T-cell (primary cell): ENCODE data around the gene CMTM7. TPM values are rescaled to one million over a fixed set of nuclear protein-coding genes. Genes with fewer than 3 reads are reported as not detected.

Experiments used
- ATAC-seq, 4 experiments: fragments of 200-7000 bp in 3 of 4; fragments of 150-1000 bp in 1 of 4; cut with Tn5 transposase; replicated peaks in 1 of 4; 1 replicate in 3 of 4; 2 replicates in 1 of 4; pipeline ENCODE4 v1.10.0; 2021; ENCODE audit warnings: moderate library complexity in 3 of 4, mild to moderate bottlenecking in 2 of 4, moderate number of reproducible peaks in 1 of 4
- CTCF ChIA-PET, 2 donors: fragments of 300-600 bp; sonication (Branson Sonifier 250); formaldehyde crosslinking; loops; one replicate each; lab custom pipeline; 2022; ENCODE audit warnings: antibody characterized with exemption in 2 of 2; lab: Charles Lee
- POLR2A ChIA-PET, 2 donors: fragments of 300-600 bp; sonication (Branson Sonifier 250); formaldehyde crosslinking; loops; one replicate each; lab custom pipeline; 2022; ENCODE audit warnings: antibody characterized with exemption in 2 of 2; lab: Charles Lee
- DNase-seq, 35 experiments: peaks; one replicate each; pipeline versions ENCODE4 v3.0.0 to v3.0.0-alpha.2; 2013 to 2023
- H3K27ac ChIP-seq: one replicate; pipeline ENCODE4 v1.5.1; 2013; ENCODE audit warnings: low read length
- H3K27me3 ChIP-seq, 2 experiments: replicated peaks in 1 of 2; 1 replicate in 1 of 2; 2 replicates in 1 of 2; pipeline versions ENCODE4 v1.6.1 to v1.7.0; 2013; ENCODE audit warnings: low read length in 1 of 2, mixed read lengths in 1 of 2; ENCODE audit not compliant: control insufficient read depth in 2 of 2, insufficient read depth in 2 of 2; ENCODE audit errors: extremely low read depth in 1 of 2
- H3K36me3 ChIP-seq, 2 donors: 1 replicate in 1 of 2; 2 replicates in 1 of 2; pipeline versions ENCODE4 v1.6.1 to v1.7.0; 2013; ENCODE audit warnings: low read length in 1 of 2; ENCODE audit not compliant: control insufficient read depth in 2 of 2, insufficient read depth in 1 of 2; ENCODE audit errors: extremely low read depth in 1 of 2
- H3K4me1 ChIP-seq, 2 experiments: 1 replicate in 1 of 2; 2 replicates in 1 of 2; pipeline versions ENCODE4 v1.6.1 to v1.7.0; 2013; ENCODE audit warnings: low read length in 2 of 2, mixed read lengths in 1 of 2; ENCODE audit not compliant: insufficient read depth in 2 of 2, control insufficient read depth in 1 of 2; ENCODE audit errors: extremely low read depth in 1 of 2
- H3K4me3 ChIP-seq, 2 donors: 1 replicate in 1 of 2; 2 replicates in 1 of 2; pipeline versions ENCODE4 v1.5.1 to v1.7.0; 2013; ENCODE audit warnings: mild to moderate bottlenecking in 2 of 2, low read length in 1 of 2, moderate library complexity in 1 of 2; ENCODE audit not compliant: control insufficient read depth in 1 of 2; ENCODE audit errors: extremely low read depth in 1 of 2
- H3K9me3 ChIP-seq: 2 replicates; pipeline ENCODE4 v1.7.0; 2013
- H3K27ac Mint-ChIP-seq, 2 donors: one replicate each; pipeline ENCODE4 v1.8.0; 2020 to 2021; ENCODE audit warnings: mild to moderate bottlenecking in 2 of 2, mixed read lengths in 2 of 2
- H3K27me3 Mint-ChIP-seq, 2 donors: one replicate each; pipeline ENCODE4 v1.8.0; 2021 to 2022; ENCODE audit warnings: mixed read lengths in 2 of 2
- H3K36me3 Mint-ChIP-seq: one replicate; pipeline ENCODE4 v1.8.0; 2021; ENCODE audit warnings: mixed read lengths
- H3K4me1 Mint-ChIP-seq, 3 donors: one replicate each; pipeline ENCODE4 v1.8.0; 2020 to 2022; ENCODE audit warnings: mixed read lengths in 3 of 3, mild to moderate bottlenecking in 1 of 3
- H3K4me3 Mint-ChIP-seq, 3 donors: one replicate each; pipeline ENCODE4 v1.8.0; 2020 to 2022; ENCODE audit warnings: mild to moderate bottlenecking in 3 of 3, mixed read lengths in 3 of 3, moderate library complexity in 3 of 3
- H3K9me3 Mint-ChIP-seq, 3 donors: one replicate each; pipeline ENCODE4 v1.8.0; 2020 to 2022; ENCODE audit warnings: mixed read lengths in 3 of 3
- WGBS: methylation state at CpG from one replicate; pipeline ENCODE4 v1.1.5; 2013; ENCODE audit warnings: missing lambda C conversion rate; ENCODE audit not compliant: insufficient coverage; 5-methylcytosine and 5-hydroxymethylcytosine counted together
- total RNA-seq, 35 experiments: library from RNA in 6 of 35; stranded (reverse) in 6 of 35; fragments of 120-200 nt in 1 of 35; gene quantifications; one replicate each; pipeline versions ENCODE4 v1.2.1 to v1.2.4 and lab custom pipeline; 2013 to 2026

The CMTM7 gene
- total RNA-seq, 5 donors from 2014 or later (not counting 1 experiment from before 2014, with no cell fraction given), result 40.7 to 56.7 (median 47.8) TPM

- Histone ChIP-seq H3K9me3 (no peaks in the 10 kb centered on the region), H3K4me3 (no peak overlapping the region), H3K36me3 (no peaks in the 10 kb centered on the region), H3K4me1 (peaks cover 26 to 66% of the 10 kb centered on the region in 2 experiments), H3K27ac (peak overlapping the region; percentile 25), H3K27me3 (no peaks in the 10 kb centered on the region)
- Mint-ChIP-seq H3K27ac (peak overlapping the region; percentile 65 to 100), H3K9me3 (no peaks in the 10 kb centered on the region), H3K4me1 (peaks cover 78 to 83% (median 80%) of the 10 kb centered on the region in 3 donors), H3K4me3 (peak overlapping the region in 2 of 3 donors; percentile 17 to 19), H3K36me3 (peaks cover 2% of the 10 kb centered on the region), H3K27me3 (no peaks in the 10 kb centered on the region)
- DNase-seq (peak in 22 of 35 experiments; percentile 22 to 86 (median 40)), ATAC-seq (peak in 1 of 4 experiments; percentile 54)
- ChIA-PET POLR2A (no interaction called here), CTCF (interaction anchor here (0.6 to 0.7 kb wide), 2 partner anchors 26 to 149 kb away, joined by 3 to 4 read pairs; no protein-coding TSS in a partner anchor)
- no CpG with 5 or more reads among the region's 2 CpGs for WGBS
These were observed 7.5 kb downstream of the CMTM7 start for GRCh38 chr3:32399030-32399620.

- Histone ChIP-seq H3K4me1 (peaks cover 26 to 62% of the 10 kb centered on the region in 2 experiments), H3K27me3 (no peaks in the 10 kb centered on the region), H3K9me3 (no peaks in the 10 kb centered on the region), H3K4me3 (peak overlapping the region; percentile 47 to 64), H3K36me3 (peaks cover 0 to 6% of the 10 kb centered on the region in 2 donors), H3K27ac (peak overlapping the region; percentile 85)
- DNase-seq (no peak), ATAC-seq (peak in 2 of 4 experiments; percentile 11 to 19)
- 13% methylated on average over 6 of the region's 11 CpGs for WGBS
- Mint-ChIP-seq H3K4me3 (peak overlapping the region; percentile 87 to 88 (median 88)), H3K27me3 (no peaks in the 10 kb centered on the region), H3K36me3 (peaks cover 20% of the 10 kb centered on the region), H3K27ac (peak overlapping the region; percentile 100), H3K4me1 (peaks cover 77 to 83% (median 81%) of the 10 kb centered on the region in 3 donors), H3K9me3 (no peaks in the 10 kb centered on the region)
- ChIA-PET CTCF (interaction anchor here (0.6 to 1.7 kb wide), 5 partner anchors 26 to 69 kb away, joined by 3 to 10 read pairs (median 3); no protein-coding TSS in a partner anchor), POLR2A (interaction anchor here (0.6 to 0.7 kb wide), 2 partner anchors 11 to 30 kb away, joined by 6 to 10 read pairs; no protein-coding TSS in a partner anchor)
These were observed 9.5 kb downstream of the CMTM7 start for GRCh38 chr3:32401126-32401525.

- peak overlapping the region; percentile 100 for H3K27ac Mint-ChIP-seq
- WGBS, result under 1% methylated on average over 35 of the region's 41 CpGs
- H3K27ac ChIP-seq, result peak overlapping the region; percentile 85
- H3K36me3 Mint-ChIP-seq, result peaks cover 25% of the 10 kb centered on the region
- peaks cover 79 to 83% (median 81%) of the 10 kb centered on the region in 3 donors for H3K4me1 Mint-ChIP-seq
- peaks cover 24 to 58% of the 10 kb centered on the region in 2 experiments for H3K4me1 ChIP-seq
- ATAC-seq (peak; percentile 74 to 88 (median 84)), DNase-seq (peak in 34 of 35 experiments; percentile 41 to 76 (median 57))
- no peaks in the 10 kb centered on the region for H3K9me3 ChIP-seq
- H3K4me3 ChIP-seq, result peak overlapping the region; percentile 47 to 64
- H3K27me3 Mint-ChIP-seq, result no peaks in the 10 kb centered on the region
- ChIA-PET POLR2A (interaction anchor here in 1 of 2 donors (0.7 kb wide), 1 partner anchor 12 kb away, joined by 6 read pairs; no protein-coding TSS in a partner anchor), CTCF (interaction anchor here (1.0 to 1.7 kb wide), 4 partner anchors 26 to 69 kb away, joined by 3 to 10 read pairs (median 4); no protein-coding TSS in a partner anchor)
- peaks cover 0 to 6% of the 10 kb centered on the region in 2 donors for H3K36me3 ChIP-seq
- H3K9me3 Mint-ChIP-seq, result no peaks in the 10 kb centered on the region
- H3K27me3 ChIP-seq, result no peaks in the 10 kb centered on the region
- H3K4me3 Mint-ChIP-seq, result peak overlapping the region; percentile 87 to 88 (median 88)
These were observed 10.0 kb downstream of the CMTM7 start for GRCh38 chr3:32401556-32402081.

GRCh38 chr3:32403663-32404062, 12.0 kb downstream of the CMTM7 start:
- no peak overlapping the region for H3K4me3 ChIP-seq
- ChIA-PET POLR2A (interaction anchor here in 1 of 2 donors (0.6 to 0.7 kb wide), 2 partner anchors 16 to 84 kb away, joined by 3 to 6 read pairs; no protein-coding TSS in a partner anchor), CTCF (interaction anchor here in 1 of 2 donors (1.6 kb wide), 1 partner anchor 28 kb away, joined by 3 read pairs; no protein-coding TSS in a partner anchor)
- Mint-ChIP-seq H3K36me3 (peaks cover 31% of the 10 kb centered on the region), H3K9me3 (no peaks in the 10 kb centered on the region), H3K4me1 (peaks cover 84 to 86% (median 84%) of the 10 kb centered on the region in 3 donors), H3K4me3 (peak overlapping the region in 1 of 3 donors; percentile 87), H3K27ac (peak overlapping the region; percentile 100), H3K27me3 (no peaks in the 10 kb centered on the region)
- no peaks in the 10 kb centered on the region for H3K9me3 ChIP-seq
- ATAC-seq, result no peak
- H3K36me3 ChIP-seq, result peaks cover 0 to 10% of the 10 kb centered on the region in 2 donors
- peaks cover 24 to 63% of the 10 kb centered on the region in 2 experiments for H3K4me1 ChIP-seq
- WGBS, result 80% methylated on average over 1 of the region's 3 CpGs
- no peak for DNase-seq
- H3K27ac ChIP-seq, result no peak overlapping the region
- H3K27me3 ChIP-seq, result no peaks in the 10 kb centered on the region

GRCh38 chr3:32404714-32405113, 13.1 kb downstream of the CMTM7 start:
- Histone ChIP-seq H3K36me3 (peaks cover 0 to 10% of the 10 kb centered on the region in 2 donors), H3K27ac (no peak overlapping the region), H3K4me3 (no peak overlapping the region), H3K4me1 (peaks cover 23 to 54% of the 10 kb centered on the region in 2 experiments), H3K9me3 (no peaks in the 10 kb centered on the region), H3K27me3 (no peaks in the 10 kb centered on the region)
- peaks cover 34% of the 10 kb centered on the region for H3K36me3 Mint-ChIP-seq
- no peak for ATAC-seq
- no peak for DNase-seq
- peak overlapping the region; percentile 46 to 76 for H3K27ac Mint-ChIP-seq
- POLR2A ChIA-PET, result no interaction called here
- peak overlapping the region in 1 of 3 donors; percentile 3 for H3K4me3 Mint-ChIP-seq
- H3K4me1 Mint-ChIP-seq, result peaks cover 81 to 85% (median 82%) of the 10 kb centered on the region in 3 donors
- CTCF ChIA-PET, result no interaction called here
- no peaks in the 10 kb centered on the region for H3K9me3 Mint-ChIP-seq
- no peaks in the 10 kb centered on the region for H3K27me3 Mint-ChIP-seq
- WGBS, result 71% methylated on average over 1 of the region's 1 CpG

- peak overlapping the region in 1 of 3 donors; percentile 3 for H3K4me3 Mint-ChIP-seq
- peaks cover 0 to 13% of the 10 kb centered on the region in 2 donors for H3K36me3 ChIP-seq
- WGBS, result no CpG with 5 or more reads among the region's 2 CpGs
These were observed 13.5 kb downstream of the CMTM7 start for GRCh38 chr3:32405155-32405554.

More at GRCh38 chr3:32405155-32405554, 13.5 kb downstream of the CMTM7 start:
- Mint-ChIP-seq H3K36me3 (peaks cover 34% of the 10 kb centered on the region), H3K9me3 (no peaks in the 10 kb centered on the region), H3K27me3 (no peaks in the 10 kb centered on the region), H3K27ac (peak overlapping the region; percentile 46 to 76), H3K4me1 (peaks cover 82 to 86% (median 83%) of the 10 kb centered on the region in 3 donors)
- Histone ChIP-seq H3K27ac (no peak overlapping the region), H3K9me3 (no peaks in the 10 kb centered on the region), H3K27me3 (no peaks in the 10 kb centered on the region), H3K4me1 (peaks cover 23 to 53% of the 10 kb centered on the region in 2 experiments), H3K4me3 (no peak overlapping the region)
- DNase-seq (no peak), ATAC-seq (no peak)
- ChIA-PET CTCF (interaction anchor here in 1 of 2 donors (0.6 kb wide), 1 partner anchor 136 kb away, joined by 4 read pairs; no protein-coding TSS in a partner anchor), POLR2A (no interaction called here)
